Thyroid gland (tissue), 4 donors: ENCODE measurements around the gene COG7. TPM values are rescaled to one million over a fixed set of nuclear protein-coding genes. Genes with fewer than 3 reads are reported as not detected.

Source experiments
- DNase-seq, 2 donors: peaks; one replicate each; pipeline ENCODE4 v3.0.0-alpha.2; 2019
- H3K27ac ChIP-seq, 3 donors: fragments of 200-600 bp; sonication (generic); 1 replicate in 2 of 3; 2 replicates in 1 of 3; pipeline ENCODE4 v1.5.1; 2016 to 2019; ENCODE audit warnings: mild to moderate bottlenecking in 1 of 3, moderate library complexity in 1 of 3
- H3K27me3 ChIP-seq: fragments of 200-600 bp; sonication (generic); one replicate; pipeline ENCODE4 v1.5.1; 2019
- H3K36me3 ChIP-seq, 2 donors: fragments of 200-600 bp; sonication (generic); one replicate each; pipeline ENCODE4 v1.5.1; 2016 to 2019
- H3K4me1 ChIP-seq, 2 donors: fragments of 200-600 bp; sonication (generic); one replicate each; pipeline ENCODE4 v1.5.1; 2017 to 2019
- H3K4me3 ChIP-seq, 3 donors: fragments of 200-600 bp; sonication (generic); replicated peaks in 1 of 3; 1 replicate in 2 of 3; 2 replicates in 1 of 3; pipeline ENCODE4 v1.5.1; 2016; ENCODE audit warnings: mild to moderate bottlenecking in 1 of 3
- H3K9me3 ChIP-seq: fragments of 200-600 bp; sonication (generic); one replicate; pipeline ENCODE4 v1.5.1; 2017
- POLR2A ChIP-seq, 2 donors: fragments of 450-650 bp; IDR thresholded peaks; one replicate each; pipeline ENCODE4 v1.6.1; 2017; ENCODE audit warnings: antibody characterized with exemption in 2 of 2, mild to moderate bottlenecking in 2 of 2, moderate library complexity in 1 of 2
- WGBS, 2 donors: methylation state at CpG; one replicate each; pipeline ENCODE4 v1.1.5; 2017; 5-methylcytosine and 5-hydroxymethylcytosine counted together
- intact Hi-C: fragments of 100-400 bp; cut with DNase I; formaldehyde crosslinking; loops from one replicate; pipeline ENCODE4 v1.15.1; 2023
- total RNA-seq, 4 donors: library from RNA; depleted of rRNA; stranded (reverse); fragments of >200 nt; gene quantifications; one replicate each; pipeline ENCODE4 v1.2.3, GENCODE V29; 2016
- TF ChIP-seq, protein P1 (sequence below), 6 experiments: fragments of 200-600 bp in 3 of 6; fragments of 450-650 bp in 3 of 6; sonication (generic) in 3 of 6; IDR thresholded peaks; one replicate each; pipeline ENCODE4 v1.5.1; 2016 to 2019; ENCODE audit warnings: antibody characterized with exemption in 6 of 6, mild to moderate bottlenecking in 2 of 6, inconsistent platforms in 1 of 6, moderate library complexity in 1 of 6

Gene COG7
- total RNA-seq, 4 donors from 2014 or later: 27.5 to 35.1 (median 30.8) TPM

DNA sequence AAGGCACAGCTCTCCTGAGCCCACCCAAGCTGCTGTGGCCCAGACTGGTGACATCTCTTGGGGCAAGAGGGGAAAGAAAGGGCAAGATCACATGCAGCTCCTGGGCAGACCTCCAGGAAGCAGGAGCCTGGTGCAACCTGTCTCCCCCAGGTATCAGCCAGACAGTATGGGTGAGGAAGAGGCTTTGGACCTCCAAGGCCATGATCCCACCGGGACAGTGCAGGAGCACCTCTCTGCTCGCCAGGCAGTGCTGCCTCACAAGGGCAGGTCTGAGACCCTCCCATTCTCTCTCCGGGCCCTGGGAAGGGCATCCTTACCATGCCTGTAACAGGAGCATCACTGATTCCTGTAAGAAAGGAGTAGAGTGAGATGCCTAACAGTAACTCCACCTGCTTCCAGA is 25.6 kb upstream of the COG7 start:
- TF ChIP-seq, protein P1, sequence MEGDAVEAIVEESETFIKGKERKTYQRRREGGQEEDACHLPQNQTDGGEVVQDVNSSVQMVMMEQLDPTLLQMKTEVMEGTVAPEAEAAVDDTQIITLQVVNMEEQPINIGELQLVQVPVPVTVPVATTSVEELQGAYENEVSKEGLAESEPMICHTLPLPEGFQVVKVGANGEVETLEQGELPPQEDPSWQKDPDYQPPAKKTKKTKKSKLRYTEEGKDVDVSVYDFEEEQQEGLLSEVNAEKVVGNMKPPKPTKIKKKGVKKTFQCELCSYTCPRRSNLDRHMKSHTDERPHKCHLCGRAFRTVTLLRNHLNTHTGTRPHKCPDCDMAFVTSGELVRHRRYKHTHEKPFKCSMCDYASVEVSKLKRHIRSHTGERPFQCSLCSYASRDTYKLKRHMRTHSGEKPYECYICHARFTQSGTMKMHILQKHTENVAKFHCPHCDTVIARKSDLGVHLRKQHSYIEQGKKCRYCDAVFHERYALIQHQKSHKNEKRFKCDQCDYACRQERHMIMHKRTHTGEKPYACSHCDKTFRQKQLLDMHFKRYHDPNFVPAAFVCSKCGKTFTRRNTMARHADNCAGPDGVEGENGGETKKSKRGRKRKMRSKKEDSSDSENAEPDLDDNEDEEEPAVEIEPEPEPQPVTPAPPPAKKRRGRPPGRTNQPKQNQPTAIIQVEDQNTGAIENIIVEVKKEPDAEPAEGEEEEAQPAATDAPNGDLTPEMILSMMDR (IDR thresholded peaks at IDR 0.05): no peak
- TF ChIP-seq POLR2A (IDR thresholded peaks at IDR 0.05): no peak
- H3K4me3 ChIP-seq: no peak overlapping the region
- H3K9me3 ChIP-seq: no peaks in the 10 kb centered on the region
- no peaks in the 10 kb centered on the region for H3K4me1 ChIP-seq
- H3K27ac ChIP-seq: no peak overlapping the region
- H3K36me3 ChIP-seq: peaks cover 94 to 95% of the 10 kb centered on the region in 2 donors
- no peak for DNase-seq
- 100% methylated on average over 1 to 3 of the region's 3 CpGs for WGBS, 2 donors
- intact Hi-C loops: no loop called here
- no peaks in the 10 kb centered on the region for H3K27me3 ChIP-seq

DNA sequence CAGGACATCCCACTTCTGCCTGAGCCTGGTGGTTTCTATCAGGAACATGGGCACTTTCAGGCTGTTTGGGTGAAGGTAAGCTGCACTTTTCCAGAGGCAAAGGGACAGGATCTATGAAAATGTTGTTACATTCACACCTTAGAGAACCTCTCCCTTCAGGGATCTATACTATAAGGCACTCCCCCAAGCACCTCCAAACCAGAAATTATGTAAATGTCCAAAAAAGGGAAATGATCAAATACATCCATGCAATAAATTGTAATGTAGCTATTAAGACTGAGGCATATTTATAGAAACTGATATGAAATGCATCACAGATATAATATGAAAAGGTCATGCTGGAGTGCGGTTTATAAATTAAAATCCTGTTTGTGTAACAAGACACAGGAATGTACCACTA is 23.3 kb upstream of the COG7 start:
- no peak overlapping the region for H3K4me3 ChIP-seq
- no peaks in the 10 kb centered on the region for H3K9me3 ChIP-seq
- 87 to 95% methylated on average over 1 of the region's 1 CpG for WGBS, 2 donors
- TF ChIP-seq, protein P1 (IDR thresholded peaks at IDR 0.05): no peak
- TF ChIP-seq POLR2A (IDR thresholded peaks at IDR 0.05): no peak
- no peaks in the 10 kb centered on the region for H3K27me3 ChIP-seq
- no peak for DNase-seq
- intact Hi-C loops: no loop called here
- H3K4me1 ChIP-seq: no peaks in the 10 kb centered on the region
- H3K27ac ChIP-seq: no peak overlapping the region
- peaks cover 85 to 87% of the 10 kb centered on the region in 2 donors for H3K36me3 ChIP-seq

DNA sequence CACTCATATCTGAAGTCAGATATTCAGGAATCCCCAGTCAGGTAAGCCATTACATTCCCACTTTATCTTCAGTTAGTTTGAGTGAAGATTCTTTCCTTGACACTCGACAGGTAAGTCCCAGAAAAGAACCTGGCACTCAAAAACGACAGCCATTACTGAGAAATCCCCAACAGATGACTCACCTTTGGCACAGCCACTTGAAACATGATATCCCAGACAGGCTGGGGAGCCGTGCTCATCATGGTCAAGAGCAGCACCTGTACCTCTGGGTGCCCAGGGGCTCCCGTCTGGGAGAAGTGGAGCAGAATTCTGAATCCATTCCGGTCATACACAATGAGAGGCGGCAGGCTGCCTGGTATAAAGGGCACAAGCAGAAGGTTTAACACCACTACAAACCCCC is 16.8 kb upstream of the COG7 start:
- 35 to 52% methylated on average over 2 to 6 of the region's 6 CpGs for WGBS, 2 donors
- peak; percentile 77 to 83 for DNase-seq
- H3K4me3 ChIP-seq: no peak overlapping the region
- H3K4me1 ChIP-seq: peaks cover 0 to 13% of the 10 kb centered on the region in 2 donors
- peaks cover 46 to 78% of the 10 kb centered on the region in 2 donors for H3K36me3 ChIP-seq
- intact Hi-C loops: no loop called here
- TF ChIP-seq, protein P1 (IDR thresholded peaks at IDR 0.05): no peak
- no peak for TF ChIP-seq POLR2A (IDR thresholded peaks at IDR 0.05)
- peak overlapping the region; percentile 21 to 67 (median 58) for H3K27ac ChIP-seq
- no peaks in the 10 kb centered on the region for H3K9me3 ChIP-seq
- no peaks in the 10 kb centered on the region for H3K27me3 ChIP-seq

DNA sequence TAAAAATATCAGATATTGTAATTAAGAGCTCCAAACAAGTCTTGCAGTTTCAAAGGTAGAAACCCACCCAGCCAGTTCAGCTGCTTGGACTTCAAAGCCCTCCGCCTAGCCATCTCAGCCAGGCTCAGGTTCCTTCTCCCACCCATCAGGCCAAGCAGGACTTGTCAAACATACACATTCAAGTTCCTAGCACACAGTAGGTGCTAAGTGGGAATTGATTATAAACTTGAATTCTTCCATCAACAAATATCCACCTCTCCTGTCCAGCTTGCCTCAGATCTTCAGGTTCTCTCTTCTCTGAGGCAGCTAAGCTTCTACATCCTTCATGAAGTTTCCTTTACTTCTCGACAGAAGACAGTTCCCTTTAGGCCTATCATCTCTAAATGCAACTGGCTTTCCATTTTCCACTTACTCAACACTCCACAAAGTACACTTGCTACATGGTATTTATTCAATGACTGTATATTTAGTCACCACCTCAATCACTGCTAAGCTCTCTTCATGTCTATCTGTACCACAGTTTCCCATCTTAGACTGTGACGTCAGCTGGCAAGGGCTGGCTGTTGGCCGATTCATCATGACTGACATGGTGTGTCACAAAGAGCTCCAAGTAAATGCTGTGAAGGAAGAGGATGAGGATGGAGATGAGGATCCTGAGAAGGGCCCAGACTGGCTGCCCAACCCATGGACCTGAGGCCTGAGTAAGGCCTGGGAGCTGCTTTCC is 13.3 kb upstream of the COG7 start:
- Histone ChIP-seq H3K4me1 (peaks cover 8 to 21% of the 10 kb centered on the region in 2 donors), H3K4me3 (no peak overlapping the region), H3K36me3 (peaks cover 22 to 51% of the 10 kb centered on the region in 2 donors), H3K9me3 (no peaks in the 10 kb centered on the region), H3K27ac (no peak overlapping the region), H3K27me3 (no peaks in the 10 kb centered on the region)
- TF ChIP-seq, protein P1 (IDR thresholded peaks at IDR 0.05): no peak
- no peak for TF ChIP-seq POLR2A (IDR thresholded peaks at IDR 0.05)
- 91 to 93% methylated on average over 4 of the region's 4 CpGs for WGBS, 2 donors
- intact Hi-C loops: no loop called here
- no peak for DNase-seq

DNA sequence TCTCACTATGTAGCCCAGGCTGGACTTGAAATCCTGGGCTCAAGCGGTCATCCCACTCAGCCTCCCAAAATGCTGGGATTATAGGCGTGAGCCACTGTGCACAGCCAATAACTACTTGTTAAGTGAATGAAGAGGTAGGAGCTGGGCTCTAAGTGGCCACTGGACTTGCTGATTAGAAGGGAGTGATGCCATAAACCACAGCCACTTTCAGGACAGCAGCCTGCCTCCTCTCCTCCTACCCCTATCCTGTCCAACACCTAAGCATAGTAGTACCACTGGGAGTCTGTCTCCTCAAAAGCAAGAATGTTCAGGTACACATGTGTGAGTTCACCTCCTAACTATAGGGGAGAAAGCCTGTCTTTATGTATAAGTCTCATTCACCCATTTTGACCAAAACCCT is 12.2 kb upstream of the COG7 start:
- H3K27me3 ChIP-seq: no peaks in the 10 kb centered on the region
- TF ChIP-seq, protein P1 (IDR thresholded peaks at IDR 0.05): no peak
- no peak for TF ChIP-seq POLR2A (IDR thresholded peaks at IDR 0.05)
- H3K27ac ChIP-seq: no peak overlapping the region
- H3K4me1 ChIP-seq: peaks cover 8 to 19% of the 10 kb centered on the region in 2 donors
- H3K9me3 ChIP-seq: no peaks in the 10 kb centered on the region
- 95 to 100% methylated on average over 2 of the region's 2 CpGs for WGBS, 2 donors
- DNase-seq: no peak
- peaks cover 22 to 46% of the 10 kb centered on the region in 2 donors for H3K36me3 ChIP-seq
- no peak overlapping the region for H3K4me3 ChIP-seq
- intact Hi-C loops: no loop called here
